ENCODE results near the gene NECTIN2.

DNA sequence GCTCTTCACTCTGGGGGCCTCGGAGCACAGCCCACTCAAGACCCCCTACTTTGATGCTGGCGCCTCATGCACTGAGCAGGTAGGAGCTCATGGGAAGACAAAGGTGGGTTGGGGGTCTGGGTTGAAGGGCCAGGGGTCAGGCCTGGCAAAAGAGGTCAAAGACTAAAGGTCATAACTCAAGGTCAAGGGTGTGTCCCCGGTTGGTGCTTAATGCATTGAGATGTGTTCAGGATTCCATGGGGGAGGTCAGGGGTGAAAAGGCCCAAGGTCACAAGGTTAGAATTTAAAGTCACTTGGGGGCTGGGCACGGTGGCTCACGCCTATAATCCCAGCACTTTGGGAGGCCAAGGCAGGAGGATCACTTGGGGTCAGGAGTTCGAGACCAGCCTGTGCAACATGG, 40.0 kb downstream of the NECTIN2 start:
- TF ChIP-seq CTCF (IDR thresholded peaks at IDR 0.05) = no peak
- no peak for TF ChIP-seq TCF7L2 (IDR thresholded peaks at IDR 0.05; ENCODE audit: low read depth, low read length)
- TF ChIP-seq POLR2AphosphoS5 (IDR thresholded peaks at IDR 0.05; ENCODE audit: low read depth, low read length) = no peak
- TF ChIP-seq REST (IDR thresholded peaks at IDR 0.05; ENCODE audit: insufficient read depth in 1 of 2, low read depth in 2 of 2, low read length in 1 of 2) = no peak
- TF ChIP-seq SIN3A (IDR thresholded peaks at IDR 0.05; ENCODE audit: borderline replicate concordance, insufficient read depth, low read depth, low read length) = no peak
